ENCODE measurements around the gene LMNTD1. TPM values are rescaled to one million over a fixed set of nuclear protein-coding genes. Genes with fewer than 3 reads are reported as not detected.
"Not testable (repeated sequence)": the region's sequence is repeated elsewhere in the genome, so short reads cannot be mapped to it uniquely, and the experiment has no call there.

Gene LMNTD1
- total RNA-seq, 1 experiment from 2014 or later, result 1.9 TPM

GRCh38 chr12:25456474-25456873 is 96.6 kb downstream of the LMNTD1 start:
- no peak overlapping the region for H3K27ac ChIP-seq
- no peak overlapping the region for H3K4me3 ChIP-seq
- no peaks in the 10 kb centered on the region for H3K27me3 ChIP-seq (replicated peaks)
- H3K9me3 ChIP-seq (replicated peaks), result no peaks in the 10 kb centered on the region
- H3K36me3 ChIP-seq, result no peaks in the 10 kb centered on the region
- H3K4me1 ChIP-seq (replicated peaks), result peaks cover 12% of the 10 kb centered on the region
- DNase-seq (ENCODE audit: low read depth in 1 of 2, low spot score in 2 of 2), result no peak

GRCh38 chr12:25455696-25456095 is 97.4 kb downstream of the LMNTD1 start:
- DNase-seq (ENCODE audit: low read depth in 1 of 2, low spot score in 2 of 2), result no peak
- Histone ChIP-seq H3K27me3 (replicated peaks) (no peaks in the 10 kb centered on the region), H3K4me1 (replicated peaks) (peaks cover 12% of the 10 kb centered on the region), H3K4me3 (no peak overlapping the region), H3K9me3 (replicated peaks) (no peaks in the 10 kb centered on the region), H3K36me3 (no peaks in the 10 kb centered on the region), H3K27ac (no peak overlapping the region)

- no peak for DNase-seq (ENCODE audit: low read depth in 1 of 2, low spot score in 2 of 2)
- no peaks in the 10 kb centered on the region for H3K36me3 ChIP-seq
- H3K9me3 ChIP-seq (replicated peaks), result no peaks in the 10 kb centered on the region
- H3K27me3 ChIP-seq (replicated peaks), result no peaks in the 10 kb centered on the region
- no peaks in the 10 kb centered on the region for H3K4me1 ChIP-seq (replicated peaks)
- H3K4me3 ChIP-seq, result no peak overlapping the region
- H3K27ac ChIP-seq, result no peak overlapping the region
Observed at GRCh38 chr12:25449007-25449406, 104.1 kb downstream of the LMNTD1 start.

- Histone ChIP-seq H3K4me1 (replicated peaks) (no peaks in the 10 kb centered on the region), H3K9me3 (replicated peaks) (no peaks in the 10 kb centered on the region), H3K27me3 (replicated peaks) (no peaks in the 10 kb centered on the region), H3K4me3 (no peak overlapping the region), H3K27ac (no peak overlapping the region), H3K36me3 (no peaks in the 10 kb centered on the region)
- no peak for DNase-seq (ENCODE audit: low read depth in 1 of 2, low spot score in 2 of 2)
Observed at GRCh38 chr12:25447046-25447445, 106.0 kb downstream of the LMNTD1 start.

- no peak for DNase-seq (ENCODE audit: low read depth in 1 of 2, low spot score in 2 of 2)
- Histone ChIP-seq H3K4me1 (replicated peaks) (peaks cover 15% of the 10 kb centered on the region), H3K27me3 (replicated peaks) (no peaks in the 10 kb centered on the region), H3K36me3 (no peaks in the 10 kb centered on the region), H3K4me3 (no peak overlapping the region), H3K27ac (no peak overlapping the region), H3K9me3 (replicated peaks) (no peaks in the 10 kb centered on the region)
Observed at GRCh38 chr12:25438638-25439037, 114.4 kb downstream of the LMNTD1 start.

- Histone ChIP-seq H3K27me3 (replicated peaks) (no peaks in the 10 kb centered on the region), H3K4me1 (replicated peaks) (peaks cover 26% of the 10 kb centered on the region), H3K36me3 (no peaks in the 10 kb centered on the region), H3K27ac (peak overlapping the region; percentile 28; the same call in 1 of the 2 replicates), H3K4me3 (peak overlapping the region; percentile 15; the same call in 1 of the 2 replicates), H3K9me3 (replicated peaks) (no peaks in the 10 kb centered on the region)
- DNase-seq (ENCODE audit: low read depth in 1 of 2, low spot score in 2 of 2), result peak in 1 of 2 experiments; percentile 61
Observed at GRCh38 chr12:25436206-25437030, 116.7 kb downstream of the LMNTD1 start.

- no peak for DNase-seq (ENCODE audit: low read depth in 1 of 2, low spot score in 2 of 2)
- no peaks in the 10 kb centered on the region for H3K27me3 ChIP-seq (replicated peaks)
- H3K36me3 ChIP-seq, result no peaks in the 10 kb centered on the region
- H3K27ac ChIP-seq, result no peak overlapping the region
- H3K4me1 ChIP-seq (replicated peaks), result peaks cover 26% of the 10 kb centered on the region
- no peaks in the 10 kb centered on the region for H3K9me3 ChIP-seq (replicated peaks)
- H3K4me3 ChIP-seq, result no peak overlapping the region
Observed at GRCh38 chr12:25435431-25435830, 117.7 kb downstream of the LMNTD1 start.

GRCh38 chr12:25434515-25434914 is 118.6 kb downstream of the LMNTD1 start:
- Histone ChIP-seq H3K36me3 (no peaks in the 10 kb centered on the region), H3K4me3 (no peak overlapping the region), H3K27me3 (replicated peaks) (no peaks in the 10 kb centered on the region), H3K9me3 (replicated peaks) (no peaks in the 10 kb centered on the region), H3K4me1 (replicated peaks) (peaks cover 26% of the 10 kb centered on the region), H3K27ac (no peak overlapping the region)
- DNase-seq (ENCODE audit: low read depth in 1 of 2, low spot score in 2 of 2), result no peak

- Histone ChIP-seq H3K9me3 (replicated peaks) (no peaks in the 10 kb centered on the region), H3K4me1 (replicated peaks) (peaks cover 26% of the 10 kb centered on the region), H3K27ac (peak overlapping the region; percentile 28), H3K4me3 (no peak overlapping the region), H3K27me3 (replicated peaks) (no peaks in the 10 kb centered on the region), H3K36me3 (no peaks in the 10 kb centered on the region)
- no peak for DNase-seq (ENCODE audit: low read depth in 1 of 2, low spot score in 2 of 2)
Observed at GRCh38 chr12:25433581-25434325, 119.3 kb downstream of the LMNTD1 start.

DNA sequence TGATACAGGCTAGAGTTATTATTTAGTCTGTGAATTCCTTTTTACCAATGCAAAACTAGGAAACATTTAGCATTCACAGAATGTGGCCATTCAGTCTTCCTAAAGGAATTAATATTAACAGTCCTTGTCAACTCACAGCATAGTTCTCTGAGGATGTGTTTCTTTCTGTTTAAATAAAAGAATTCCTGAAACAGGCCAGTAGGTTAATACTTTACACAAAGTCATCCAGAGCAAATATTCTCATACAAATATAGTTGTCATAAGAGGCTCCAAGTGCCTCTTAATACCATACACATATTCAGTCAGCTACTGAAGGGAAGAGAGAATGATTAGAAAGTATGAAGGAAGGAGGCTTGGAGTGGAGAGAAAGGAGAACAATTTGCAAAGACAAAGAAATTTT is 120.1 kb downstream of the LMNTD1 start:
- Histone ChIP-seq H3K4me3 (no peak overlapping the region), H3K36me3 (no peaks in the 10 kb centered on the region), H3K27me3 (replicated peaks) (no peaks in the 10 kb centered on the region), H3K27ac (peak overlapping the region; percentile 28), H3K4me1 (replicated peaks) (peaks cover 26% of the 10 kb centered on the region), H3K9me3 (replicated peaks) (no peaks in the 10 kb centered on the region)
- DNase-seq (ENCODE audit: low read depth in 1 of 2, low spot score in 2 of 2), result no peak

DNA sequence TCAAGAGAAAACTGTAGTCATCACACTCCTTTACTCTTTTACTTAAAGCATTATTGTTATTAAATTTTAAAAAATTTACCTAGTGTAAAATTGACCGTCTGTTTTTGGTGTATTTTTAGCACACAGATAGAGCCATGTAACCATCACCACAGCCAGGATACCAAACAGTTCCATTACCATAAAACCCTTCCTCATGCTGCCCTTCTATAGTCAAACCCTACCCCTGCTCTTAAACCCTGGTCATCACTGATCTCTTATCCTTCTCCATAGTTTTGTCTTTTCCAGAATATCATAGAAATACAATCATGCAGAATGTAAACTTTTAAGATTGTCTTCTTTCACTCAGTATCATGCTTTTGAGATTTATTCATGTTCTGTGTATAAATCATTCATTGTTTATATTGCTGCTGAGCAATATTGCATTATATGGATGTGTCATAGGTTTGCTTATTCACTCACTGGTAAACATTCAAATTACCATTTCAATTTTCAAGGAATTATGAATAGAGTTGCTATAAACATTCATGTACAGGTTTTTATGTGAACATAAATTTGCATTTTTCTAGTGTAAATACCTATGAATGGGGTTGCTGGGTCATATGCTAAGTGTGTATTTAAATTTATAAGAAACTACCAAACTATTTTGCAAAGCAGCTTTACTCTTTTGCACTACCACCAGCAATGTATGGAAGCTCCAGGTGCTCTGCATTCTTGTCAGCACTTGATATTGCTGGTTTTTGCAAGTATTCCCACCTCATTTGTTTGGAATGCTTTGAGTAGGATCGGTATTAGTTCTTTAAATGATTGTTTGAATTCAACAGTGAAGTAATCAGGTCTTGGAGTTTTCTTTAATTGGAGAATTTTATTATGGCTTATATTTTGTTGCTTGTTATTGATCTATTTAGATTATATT is 125.5 kb downstream of the LMNTD1 start:
- Histone ChIP-seq H3K4me1 (replicated peaks) (peaks cover 9% of the 10 kb centered on the region; the same call in 1 of the 2 replicates), H3K36me3 (no peaks in the 10 kb centered on the region), H3K4me3 (no peak overlapping the region), H3K27me3 (replicated peaks) (no peaks in the 10 kb centered on the region), H3K27ac (no peak overlapping the region), H3K9me3 (replicated peaks) (no peaks in the 10 kb centered on the region)
- DNase-seq (ENCODE audit: low read depth in 1 of 2, low spot score in 2 of 2), result no peak

DNA sequence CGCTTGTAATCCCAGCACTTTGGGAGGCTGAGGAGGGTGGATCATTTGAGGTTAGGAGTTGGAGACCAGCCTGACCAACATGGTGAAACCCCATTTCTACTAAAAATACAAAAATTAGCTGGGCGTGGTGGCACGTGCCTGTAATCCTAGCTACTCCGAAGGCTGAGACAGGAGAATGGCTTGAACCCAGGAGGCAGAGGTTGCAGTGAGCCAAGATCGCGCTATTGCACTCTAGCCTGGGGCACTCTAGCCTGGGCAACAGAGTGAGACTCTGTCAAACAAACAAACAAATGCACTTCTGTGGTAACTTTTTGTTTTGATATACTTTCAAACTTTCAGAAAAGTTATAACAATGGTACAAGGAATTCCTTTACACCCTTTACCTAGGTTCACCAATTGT is 126.3 kb downstream of the LMNTD1 start:
- not testable (repeated sequence) for DNase-seq (ENCODE audit: low read depth in 1 of 2, low spot score in 2 of 2); H3K27me3 ChIP-seq (replicated peaks); H3K27ac ChIP-seq; H3K9me3 ChIP-seq (replicated peaks); H3K36me3 ChIP-seq; H3K4me1 ChIP-seq (replicated peaks); H3K4me3 ChIP-seq

Data from SJSA1 (cell line).